K562 (cell line): ENCODE measurements around the gene EGFL7. TPM values are rescaled to one million over a fixed set of nuclear protein-coding genes. Genes with fewer than 3 reads are reported as not detected.

Experiments used
- CREM ChIP-seq: IDR thresholded peaks from 2 replicates; pipeline ENCODE4 v1.6.1; 2014; ENCODE audit warnings: antibody characterized with exemption, low read depth
- DACH1 ChIP-seq: fragments of 450-650 bp; IDR thresholded peaks from 2 replicates; pipeline ENCODE4 v1.6.1; 2018; ENCODE audit not compliant: partially characterized antibody
- EGR1 ChIP-seq: fragments of 450-650 bp; conservative IDR thresholded peaks from 2 replicates; pipeline ENCODE4 v1.6.1; 2017; ENCODE audit warnings: mild to moderate bottlenecking
- IFI16 ChIP-seq: fragments of 250-450 bp; sonication (Bioruptor Pico); IDR thresholded peaks from 2 replicates; pipeline ENCODE4 v2.1.2; 2022; ENCODE audit warnings: mild to moderate bottlenecking, inconsistent platforms
- NKRF ChIP-seq: fragments of 450-650 bp; IDR thresholded peaks from 2 replicates; pipeline ENCODE4 v1.6.1; 2016; ENCODE audit warnings: borderline replicate concordance
- SP1 ChIP-seq: sonication (generic); formaldehyde crosslinking; IDR thresholded peaks from 2 replicates; pipeline ENCODE4 v1.8.1; 2022; ENCODE audit warnings: mild to moderate bottlenecking, missing genetic modification reagents
- STAT6 ChIP-seq: sonication (generic); formaldehyde crosslinking; IDR thresholded peaks from 2 replicates; pipeline ENCODE4 v1.8.1; 2023; ENCODE audit warnings: mild to moderate bottlenecking, missing genetic modification reagents
- ZBTB1 ChIP-seq: sonication (generic); formaldehyde crosslinking; IDR thresholded peaks from 2 replicates; pipeline ENCODE4 v1.8.1; 2023; ENCODE audit warnings: missing genetic modification reagents, low read depth, mild to moderate bottlenecking, borderline replicate concordance
- ZNF277 ChIP-seq: fragments of 250-450 bp; sonication (Bioruptor Pico); IDR thresholded peaks from 2 replicates; pipeline ENCODE4 v1.8.0; 2022; ENCODE audit warnings: inconsistent platforms, mild to moderate bottlenecking, moderate library complexity, borderline replicate concordance
- polyA plus RNA-seq, 8 experiments: library from polyadenylated mRNA; depleted of rRNA in 4 of 8; stranded (reverse) in 5 of 8; unstranded in 3 of 8; fragments of >200 nt; fragmentation: Nextera tagmentation in 2 of 8; fragmentation: Illumina TruSeq in 1 of 8; extraction: Ambion mirVana in 2 of 8; extraction: Trizol in 1 of 8; gene quantifications; 2 replicates each; pipeline versions ENCODE4 v1.2.1 to v1.2.3, GENCODE V29; 2011 to 2014; ENCODE audit warnings: inconsistent platforms in 1 of 8, missing spikeins in 1 of 8
- total RNA-seq, 7 experiments: library from RNA; depleted of rRNA in 6 of 7; stranded (reverse); fragments of >200 nt in 6 of 7; fragmentation: Illumina TruSeq in 2 of 7; extraction: Trizol in 2 of 7; gene quantifications; 2 replicates each; pipeline versions ENCODE4 v1.2.1 to v1.2.3, GENCODE V29; 2011 to 2021; ENCODE audit warnings: low replicate concordance in 1 of 7
- TF ChIP-seq, protein P1 (sequence below), 2 experiments: fragments of 450-650 bp in 1 of 2; sonication (generic) in 1 of 2; formaldehyde crosslinking in 1 of 2; IDR thresholded peaks; 2 replicates each; pipeline versions ENCODE4 v1.7.1 to v1.9.0; 2016 to 2022; ENCODE audit warnings: inconsistent platforms in 1 of 2, mild to moderate bottlenecking in 1 of 2, missing genetic modification reagents in 1 of 2

EGFL7 gene
- total and polyA plus RNA-seq, 9 of the 15 experiments (the other 6 are each of a cell fraction or from before 2014, with no cell fraction given), result 1.5 to 286 (median 55.5) TPM

GRCh38 chr9:136673088-136673974 lies 10.6 kb downstream of the EGFL7 start (continued):
- TF ChIP-seq EGR1 (no peak), ZNF277 (CRISPR knock-in tag) (no peak), DACH1 (no peak), NKRF (no peak), SP1 (CRISPR knock-in tag) (no peak), STAT6 (CRISPR knock-in tag) (no peak), ZBTB1 (CRISPR knock-in tag) (no peak), CREM (no peak), IFI16 (no peak)
- TF ChIP-seq, protein P1, sequence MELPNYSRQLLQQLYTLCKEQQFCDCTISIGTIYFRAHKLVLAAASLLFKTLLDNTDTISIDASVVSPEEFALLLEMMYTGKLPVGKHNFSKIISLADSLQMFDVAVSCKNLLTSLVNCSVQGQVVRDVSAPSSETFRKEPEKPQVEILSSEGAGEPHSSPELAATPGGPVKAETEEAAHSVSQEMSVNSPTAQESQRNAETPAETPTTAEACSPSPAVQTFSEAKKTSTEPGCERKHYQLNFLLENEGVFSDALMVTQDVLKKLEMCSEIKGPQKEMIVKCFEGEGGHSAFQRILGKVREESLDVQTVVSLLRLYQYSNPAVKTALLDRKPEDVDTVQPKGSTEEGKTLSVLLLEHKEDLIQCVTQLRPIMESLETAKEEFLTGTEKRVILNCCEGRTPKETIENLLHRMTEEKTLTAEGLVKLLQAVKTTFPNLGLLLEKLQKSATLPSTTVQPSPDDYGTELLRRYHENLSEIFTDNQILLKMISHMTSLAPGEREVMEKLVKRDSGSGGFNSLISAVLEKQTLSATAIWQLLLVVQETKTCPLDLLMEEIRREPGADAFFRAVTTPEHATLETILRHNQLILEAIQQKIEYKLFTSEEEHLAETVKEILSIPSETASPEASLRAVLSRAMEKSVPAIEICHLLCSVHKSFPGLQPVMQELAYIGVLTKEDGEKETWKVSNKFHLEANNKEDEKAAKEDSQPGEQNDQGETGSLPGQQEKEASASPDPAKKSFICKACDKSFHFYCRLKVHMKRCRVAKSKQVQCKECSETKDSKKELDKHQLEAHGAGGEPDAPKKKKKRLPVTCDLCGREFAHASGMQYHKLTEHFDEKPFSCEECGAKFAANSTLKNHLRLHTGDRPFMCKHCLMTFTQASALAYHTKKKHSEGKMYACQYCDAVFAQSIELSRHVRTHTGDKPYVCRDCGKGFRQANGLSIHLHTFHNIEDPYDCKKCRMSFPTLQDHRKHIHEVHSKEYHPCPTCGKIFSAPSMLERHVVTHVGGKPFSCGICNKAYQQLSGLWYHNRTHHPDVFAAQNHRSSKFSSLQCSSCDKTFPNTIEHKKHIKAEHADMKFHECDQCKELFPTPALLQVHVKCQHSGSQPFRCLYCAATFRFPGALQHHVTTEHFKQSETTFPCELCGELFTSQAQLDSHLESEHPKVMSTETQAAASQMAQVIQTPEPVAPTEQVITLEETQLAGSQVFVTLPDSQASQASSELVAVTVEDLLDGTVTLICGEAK (IDR thresholded peaks at IDR 0.05), result no peak
- TF ChIP-seq, protein P1 (CRISPR knock-in tag; IDR thresholded peaks at IDR 0.05), result no peak; the same call in 1 of the 2 replicates
